ENCODE measurements around the gene ATP8B2.

The ATP8B2 gene

GRCh38 chr1:154400381-154400801, 75.1 kb downstream of the ATP8B2 start:
- DNase-seq = peak; percentile 90

All from GF-D8 (cell line).